Measurements from ENCODE around the gene MSX2.

The MSX2 gene

DNA sequence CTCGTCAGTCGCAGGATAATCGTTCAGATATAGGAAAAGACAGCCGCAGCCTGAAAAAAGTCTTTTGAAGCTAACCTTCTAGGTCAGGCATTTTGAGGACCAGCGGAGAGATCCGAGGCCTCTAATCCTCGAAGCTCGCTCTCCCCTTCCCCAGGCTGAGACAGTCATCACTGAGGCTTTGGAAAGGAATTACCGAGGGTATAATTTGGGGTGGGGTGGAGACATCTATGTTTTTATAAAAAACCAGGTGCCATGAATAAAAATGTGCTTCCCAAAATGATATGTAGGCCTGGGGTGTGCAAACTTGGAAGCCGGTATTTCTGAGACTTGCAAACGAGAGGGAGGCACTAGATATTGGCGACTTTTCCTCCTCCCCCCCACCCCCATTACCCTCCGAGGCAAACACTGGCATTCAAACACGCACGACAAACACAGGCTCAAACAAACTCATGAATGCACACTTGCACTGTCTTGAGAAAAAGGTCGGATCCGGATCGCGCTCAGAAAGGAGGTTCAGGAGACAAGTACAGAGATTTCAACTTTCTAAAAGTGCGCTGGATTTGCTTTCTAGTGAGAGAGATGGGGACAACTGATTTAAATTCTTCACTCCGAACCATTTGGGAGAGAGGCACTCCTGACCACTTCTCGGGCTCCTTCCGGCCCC lies 935 bp upstream of the MSX2 start:
- Mint-ChIP-seq H3K27me3 (peaks cover 18% of the 10 kb centered on the region), H3K27ac (no peak overlapping the region), H3K36me3 (no peaks in the 10 kb centered on the region), H3K9me3 (peaks cover 3% of the 10 kb centered on the region), H3K4me3 (no peak overlapping the region), H3K4me1 (peaks cover 4% of the 10 kb centered on the region)
- DNase-seq (ENCODE audit: low spot score in 2 of 2): no peak
- ATAC-seq (ENCODE audit: low read depth): no peak

DNA sequence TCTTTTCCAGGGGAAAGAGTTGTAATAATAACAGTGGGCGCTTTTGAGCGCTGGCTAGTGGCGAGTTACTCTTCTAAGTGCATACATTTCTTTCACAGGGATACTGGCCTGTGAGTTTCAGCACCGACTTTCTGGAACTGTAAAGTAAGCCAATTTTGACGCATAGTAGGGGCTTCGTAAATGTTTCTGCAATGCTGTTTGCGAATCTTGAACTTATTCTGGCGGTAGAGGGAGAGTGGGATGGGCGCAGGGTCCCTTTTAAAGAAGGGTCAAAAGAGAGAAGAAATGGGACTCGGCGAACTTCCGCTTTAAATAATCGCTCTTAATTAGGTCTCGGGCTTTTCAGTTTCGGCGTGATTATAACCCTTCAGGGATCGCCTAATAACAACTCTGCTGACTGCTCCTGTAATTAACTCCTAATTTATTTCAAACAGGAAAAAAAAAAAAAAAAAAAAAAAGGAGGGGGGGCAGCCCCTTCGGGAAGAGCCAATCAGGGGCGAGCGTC lies 351 bp upstream of the MSX2 start:
- DNase-seq (ENCODE audit: low spot score in 2 of 2): no peak
- ATAC-seq (ENCODE audit: low read depth): no peak
- Mint-ChIP-seq H3K4me1 (peaks cover 2% of the 10 kb centered on the region), H3K9me3 (peaks cover 3% of the 10 kb centered on the region), H3K36me3 (no peaks in the 10 kb centered on the region), H3K27me3 (peaks cover 15% of the 10 kb centered on the region), H3K27ac (no peak overlapping the region), H3K4me3 (no peak overlapping the region)

DNA sequence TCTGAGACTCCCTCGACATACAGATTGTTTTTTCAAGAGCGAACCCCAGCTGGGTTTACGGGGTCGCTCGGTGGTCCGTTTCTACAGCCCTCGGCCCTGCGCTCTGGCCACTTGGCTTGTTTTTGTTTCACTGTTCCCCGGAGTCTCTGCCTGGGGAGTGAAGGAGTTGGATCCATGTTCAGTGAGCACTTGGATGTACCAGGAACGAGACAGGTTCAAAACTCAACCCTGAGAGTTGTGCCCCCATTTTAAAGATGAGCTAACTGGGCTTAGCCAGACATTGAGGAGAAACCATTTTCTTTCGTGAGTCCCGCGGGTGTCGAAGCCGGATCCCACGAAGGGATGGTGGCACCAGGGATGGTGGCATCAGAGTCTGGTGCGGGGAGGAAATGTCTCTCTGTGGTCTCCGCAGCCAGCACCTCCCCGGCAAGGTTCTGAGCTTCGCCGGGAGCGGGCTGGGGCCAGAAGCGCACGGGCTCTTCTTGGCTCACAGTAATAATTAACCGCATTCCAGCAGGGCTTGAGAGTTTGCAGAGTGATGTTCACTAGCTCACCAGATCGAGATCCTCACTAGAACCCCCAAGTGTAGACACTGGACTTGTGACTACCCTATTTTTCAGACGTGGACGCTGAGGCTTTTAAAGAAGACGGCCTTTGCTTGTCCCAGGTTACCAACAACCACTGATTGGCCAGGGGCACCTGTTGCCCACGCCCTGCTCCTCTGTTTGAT lies 1.0 kb downstream of the MSX2 start:
- Mint-ChIP-seq H3K4me1 (peaks cover 2% of the 10 kb centered on the region), H3K27ac (no peak overlapping the region), H3K36me3 (no peaks in the 10 kb centered on the region), H3K9me3 (peaks cover 4% of the 10 kb centered on the region), H3K27me3 (peaks cover 14% of the 10 kb centered on the region), H3K4me3 (no peak overlapping the region)
- DNase-seq (ENCODE audit: low spot score in 2 of 2): no peak
- ATAC-seq (ENCODE audit: low read depth): no peak

DNA sequence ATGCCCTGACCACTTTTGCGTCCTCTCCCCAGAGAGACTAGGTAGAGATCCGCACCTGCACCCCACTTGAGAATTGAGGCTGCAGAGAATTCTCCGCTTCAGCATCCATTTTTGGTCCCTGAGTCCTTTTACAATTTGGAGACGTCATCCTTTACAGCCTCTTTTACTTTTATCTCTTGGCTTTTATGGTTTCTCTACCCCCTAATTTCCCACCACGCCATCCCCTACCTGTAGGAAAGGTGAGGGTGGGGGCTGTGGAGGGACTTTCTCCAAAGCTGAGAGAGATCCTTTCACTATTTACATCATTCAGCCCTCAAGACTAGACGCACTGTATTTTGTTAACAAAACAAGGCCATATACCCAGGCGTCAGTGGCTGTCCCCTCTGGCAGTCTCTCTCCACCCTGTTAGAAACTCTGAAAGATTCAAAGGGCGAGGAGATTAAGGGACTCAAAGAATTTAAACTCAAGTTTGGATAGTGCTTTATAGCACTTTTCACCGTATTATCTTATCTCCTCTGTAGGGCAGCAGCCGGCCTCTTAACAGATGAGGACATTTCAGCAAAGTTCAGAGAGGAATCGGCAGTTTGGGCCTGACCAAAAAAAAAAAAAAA lies 1.7 kb downstream of the MSX2 start:
- Mint-ChIP-seq H3K27me3 (peaks cover 15% of the 10 kb centered on the region), H3K27ac (no peak overlapping the region), H3K4me1 (peaks cover 2% of the 10 kb centered on the region), H3K9me3 (peaks cover 4% of the 10 kb centered on the region), H3K4me3 (no peak overlapping the region), H3K36me3 (no peaks in the 10 kb centered on the region)
- no peak for DNase-seq (ENCODE audit: low spot score in 2 of 2)
- ATAC-seq (ENCODE audit: low read depth): no peak

DNA sequence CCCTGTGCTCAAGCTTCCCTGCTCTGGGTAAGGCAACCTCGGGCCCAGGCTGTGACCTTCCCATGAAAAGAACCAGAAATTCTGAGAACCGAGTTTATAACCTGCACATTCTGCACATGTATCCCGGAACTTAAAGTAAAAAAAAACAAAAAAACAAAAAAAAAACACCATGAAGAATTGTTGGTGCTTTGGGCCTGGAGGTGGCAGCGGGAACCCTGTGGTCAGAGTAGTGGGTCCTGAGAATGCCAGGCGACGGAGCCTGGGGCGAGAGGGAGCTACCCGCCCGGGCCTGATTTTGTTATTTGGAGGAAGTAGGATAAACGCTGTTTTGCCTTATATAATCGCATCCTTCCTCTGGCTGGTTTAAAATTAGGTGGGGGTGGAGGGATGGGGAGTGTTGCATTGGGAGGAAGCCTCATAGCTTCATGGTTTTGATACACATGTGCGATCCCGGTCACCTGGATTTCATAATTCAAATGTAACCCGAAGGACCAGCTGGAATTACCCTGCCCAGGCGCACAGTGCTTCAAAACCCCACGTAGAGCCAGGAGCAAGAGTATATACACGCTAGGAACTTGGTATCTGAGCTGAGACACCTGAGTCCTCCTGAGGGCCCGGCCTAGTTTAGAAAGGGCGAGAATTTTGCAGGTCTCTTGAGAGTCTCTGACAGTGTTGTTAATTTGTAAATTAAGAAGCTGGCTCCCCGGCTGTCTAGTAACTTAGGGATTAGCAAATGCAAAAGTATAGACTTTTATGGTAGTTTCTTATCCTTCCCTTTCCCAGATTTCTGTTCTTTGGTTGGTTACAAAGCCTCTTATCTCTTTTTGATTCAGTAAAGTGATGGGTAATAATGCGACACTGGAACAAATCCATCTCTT lies 2.8 kb downstream of the MSX2 start:
- H3K27me3 Mint-ChIP-seq: peaks cover 15% of the 10 kb centered on the region
- H3K27ac Mint-ChIP-seq: no peak overlapping the region
- no peak for ATAC-seq (ENCODE audit: low read depth)
- no peak overlapping the region for H3K4me3 Mint-ChIP-seq
- H3K4me1 Mint-ChIP-seq: peaks cover 2% of the 10 kb centered on the region
- H3K36me3 Mint-ChIP-seq: no peaks in the 10 kb centered on the region
- DNase-seq (ENCODE audit: low spot score in 2 of 2): no peak
- H3K9me3 Mint-ChIP-seq: peaks cover 4% of the 10 kb centered on the region

DNA sequence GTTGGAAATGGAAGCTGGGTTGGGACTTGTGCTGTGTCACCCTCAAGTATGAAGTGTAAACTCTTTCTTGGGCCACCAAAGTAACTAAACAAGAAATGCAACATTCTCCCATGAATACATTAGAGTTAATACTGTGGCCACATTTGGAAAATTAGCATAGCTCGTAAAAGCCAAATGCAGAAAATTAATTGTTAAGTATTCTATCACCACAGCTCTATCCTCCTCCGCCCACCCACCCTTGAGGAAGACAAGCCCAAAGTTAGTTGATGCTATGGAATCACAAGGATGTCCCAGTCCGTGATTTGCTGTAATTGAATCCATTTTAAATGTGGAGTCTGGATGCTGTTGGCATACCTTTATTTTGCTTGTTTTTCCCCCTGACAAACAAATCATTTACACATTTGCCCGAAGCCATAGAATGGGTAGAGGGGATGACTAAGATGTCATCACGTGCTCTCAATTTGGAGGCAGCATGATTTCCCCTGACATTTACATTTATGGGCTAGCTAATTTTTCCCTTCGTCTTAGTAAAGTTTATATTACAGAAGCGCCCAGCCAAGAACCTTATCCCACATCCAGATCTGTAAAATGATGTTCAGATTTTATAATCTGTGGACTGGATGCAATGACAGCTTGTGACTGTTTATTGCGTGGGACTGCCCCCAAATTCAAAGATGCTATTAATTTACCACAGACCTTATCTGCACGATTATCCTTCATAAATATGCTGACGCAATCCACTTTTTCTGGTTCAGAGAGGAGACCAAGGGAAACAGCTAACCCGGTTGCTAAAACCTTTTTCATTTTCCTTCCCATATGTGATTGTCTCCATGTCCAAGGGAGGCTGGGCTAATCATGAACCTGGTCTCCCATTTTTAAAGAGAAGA lies 3.7 kb downstream of the MSX2 start:
- Mint-ChIP-seq H3K9me3 (peaks cover 4% of the 10 kb centered on the region), H3K27me3 (peaks cover 17% of the 10 kb centered on the region), H3K27ac (no peak overlapping the region), H3K4me3 (no peak overlapping the region), H3K36me3 (no peaks in the 10 kb centered on the region), H3K4me1 (peaks cover 2% of the 10 kb centered on the region)
- ATAC-seq (ENCODE audit: low read depth) (no peak), DNase-seq (ENCODE audit: low spot score in 2 of 2) (no peak)

DNA sequence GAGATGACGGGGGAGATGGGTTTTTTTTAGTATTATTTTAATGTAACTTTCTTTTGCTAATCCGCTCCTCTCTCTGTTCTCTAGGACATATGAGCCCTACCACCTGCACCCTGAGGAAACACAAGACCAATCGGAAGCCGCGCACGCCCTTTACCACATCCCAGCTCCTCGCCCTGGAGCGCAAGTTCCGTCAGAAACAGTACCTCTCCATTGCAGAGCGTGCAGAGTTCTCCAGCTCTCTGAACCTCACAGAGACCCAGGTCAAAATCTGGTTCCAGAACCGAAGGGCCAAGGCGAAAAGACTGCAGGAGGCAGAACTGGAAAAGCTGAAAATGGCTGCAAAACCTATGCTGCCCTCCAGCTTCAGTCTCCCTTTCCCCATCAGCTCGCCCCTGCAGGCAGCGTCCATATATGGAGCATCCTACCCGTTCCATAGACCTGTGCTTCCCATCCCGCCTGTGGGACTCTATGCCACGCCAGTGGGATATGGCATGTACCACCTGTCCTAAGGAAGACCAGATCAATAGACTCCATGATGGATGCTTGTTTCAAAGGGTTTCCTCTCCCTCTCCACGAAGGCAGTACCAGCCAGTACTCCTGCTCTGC lies 4.8 kb downstream of the MSX2 start:
- Mint-ChIP-seq H3K27me3 (peaks cover 15% of the 10 kb centered on the region), H3K4me3 (no peak overlapping the region), H3K36me3 (no peaks in the 10 kb centered on the region), H3K4me1 (no peaks in the 10 kb centered on the region), H3K27ac (no peak overlapping the region), H3K9me3 (peaks cover 1% of the 10 kb centered on the region)
- no peak for ATAC-seq (ENCODE audit: low read depth)
- no peak for DNase-seq (ENCODE audit: low spot score in 2 of 2)

DNA sequence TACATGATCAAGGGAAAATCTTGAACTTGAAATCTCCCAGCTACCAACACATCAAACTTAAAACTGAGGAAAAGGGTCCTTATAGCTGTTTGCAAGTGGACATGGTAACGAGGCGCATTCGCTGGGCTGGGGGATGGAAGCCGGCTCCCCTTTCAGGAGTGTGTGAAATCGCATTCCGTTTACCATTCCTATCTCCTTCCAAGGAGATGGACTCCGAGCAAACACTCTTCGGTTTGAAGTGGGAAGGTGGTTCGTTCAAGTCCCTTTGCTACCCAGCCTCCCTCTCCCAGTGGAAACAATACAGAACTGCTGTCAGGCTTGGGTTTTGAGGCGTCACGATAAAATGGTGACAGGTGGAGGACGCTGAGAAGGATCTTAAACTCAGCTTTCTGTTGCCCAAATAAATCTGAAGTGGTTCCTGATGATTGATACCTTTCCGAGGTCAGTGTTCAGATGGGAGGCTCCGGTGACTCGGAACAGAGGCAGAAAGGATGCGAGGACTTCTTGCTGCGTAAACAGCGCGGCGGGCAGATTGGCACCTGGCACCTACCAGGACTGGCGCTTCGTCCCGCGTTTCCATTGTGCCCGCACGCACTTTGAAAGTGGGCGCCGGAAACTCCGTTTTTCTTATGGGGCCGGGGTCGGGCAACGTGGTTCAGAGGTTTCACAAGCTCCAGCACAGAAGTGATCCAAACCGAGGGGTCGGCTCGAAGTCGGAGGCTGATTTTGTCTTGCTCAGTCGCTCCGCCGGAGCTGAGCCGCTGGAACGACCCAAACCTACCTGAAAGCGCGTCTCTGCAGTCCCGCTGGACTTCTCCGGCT lies 7.0 kb downstream of the MSX2 start:
- ATAC-seq (ENCODE audit: low read depth) (no peak), DNase-seq (ENCODE audit: low spot score in 2 of 2) (no peak)
- no peaks in the 10 kb centered on the region for H3K36me3 Mint-ChIP-seq
- H3K4me1 Mint-ChIP-seq: peaks cover 2% of the 10 kb centered on the region
- peaks cover 22% of the 10 kb centered on the region for H3K27me3 Mint-ChIP-seq
- H3K9me3 Mint-ChIP-seq: peaks cover 3% of the 10 kb centered on the region
- no peak overlapping the region for H3K4me3 Mint-ChIP-seq
- no peak overlapping the region for H3K27ac Mint-ChIP-seq

DNA sequence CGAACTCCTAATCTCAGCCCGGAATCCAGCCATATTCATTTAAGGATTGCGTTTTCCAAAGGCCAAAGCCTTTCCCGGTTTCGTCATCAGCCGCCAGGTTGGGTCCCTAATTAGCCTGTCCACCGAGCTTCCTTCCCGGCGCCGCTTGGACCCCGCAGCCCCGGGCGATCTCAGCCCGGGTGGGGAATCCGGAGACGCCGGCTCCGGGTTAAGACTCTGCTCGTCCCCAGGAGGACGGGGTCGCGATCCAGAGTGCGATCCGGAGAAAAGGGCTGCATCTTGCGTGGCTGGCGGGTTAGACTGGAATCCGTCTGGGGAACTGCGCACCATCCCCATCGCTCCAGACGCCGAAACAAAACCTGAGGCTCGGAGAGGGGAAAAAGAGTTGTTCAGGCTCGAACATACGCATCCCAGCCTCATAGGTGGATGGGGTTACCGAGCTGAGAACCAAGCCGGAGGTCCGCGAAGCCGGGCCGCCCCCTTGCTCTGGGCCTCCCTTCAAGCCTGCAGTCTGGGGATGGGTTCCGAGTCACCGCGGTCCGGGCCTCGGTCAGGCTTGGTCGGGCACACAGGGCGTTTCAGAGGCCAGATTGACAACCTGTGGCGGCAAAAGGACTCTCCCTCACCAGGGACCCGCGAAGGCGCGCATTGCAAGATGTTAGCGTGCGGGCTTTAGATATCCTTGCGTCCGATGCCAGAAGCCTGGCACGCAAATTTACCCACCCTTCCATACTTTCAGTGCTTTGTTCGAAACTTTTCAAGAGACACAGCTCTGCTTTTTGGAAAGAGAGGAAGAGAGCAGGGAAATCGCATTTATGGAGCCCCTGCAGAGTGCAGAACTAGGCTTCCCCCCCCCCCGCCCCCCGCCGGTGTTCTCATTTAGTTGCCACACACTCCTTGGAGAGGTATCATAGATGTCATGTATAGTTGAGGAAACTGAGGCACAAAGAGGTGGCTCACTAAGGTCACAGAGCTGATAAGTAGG lies 7.9 kb downstream of the MSX2 start:
- Mint-ChIP-seq H3K4me1 (peaks cover 2% of the 10 kb centered on the region), H3K9me3 (peaks cover 3% of the 10 kb centered on the region), H3K27ac (no peak overlapping the region), H3K36me3 (no peaks in the 10 kb centered on the region), H3K27me3 (peaks cover 22% of the 10 kb centered on the region), H3K4me3 (no peak overlapping the region)
- ATAC-seq (ENCODE audit: low read depth) (no peak), DNase-seq (ENCODE audit: low spot score in 2 of 2) (no peak)

DNA sequence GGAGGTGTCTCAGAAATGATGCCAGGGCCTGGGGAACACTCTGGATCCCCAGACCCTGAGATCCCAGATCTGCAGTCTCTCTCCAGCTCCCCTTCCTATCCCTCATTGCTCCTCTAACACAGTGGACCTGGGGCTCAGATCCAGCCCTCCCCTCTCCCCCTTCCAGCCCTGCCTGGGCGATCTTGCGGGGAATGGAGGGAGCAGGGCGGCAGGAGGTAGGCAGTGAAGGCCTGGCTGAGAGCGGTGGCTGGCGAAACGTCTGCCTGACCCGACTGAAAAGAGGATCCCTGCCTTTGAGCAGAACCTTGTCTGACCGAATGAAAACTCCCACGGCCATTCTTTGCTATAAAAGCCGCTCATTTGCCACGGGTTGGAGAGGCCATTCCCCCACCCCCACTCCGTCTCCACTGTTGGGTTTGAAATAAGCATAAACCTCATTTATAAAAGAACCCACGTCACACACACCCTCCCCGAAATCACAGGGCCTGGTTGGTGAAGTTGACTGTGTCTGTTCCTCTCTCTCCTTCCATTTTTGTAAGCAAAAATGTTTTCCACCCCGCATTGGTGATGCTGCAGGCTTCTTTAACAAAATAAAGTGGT lies 8.8 kb downstream of the MSX2 start:
- H3K4me1 Mint-ChIP-seq: peaks cover 2% of the 10 kb centered on the region
- H3K27ac Mint-ChIP-seq: no peak overlapping the region
- no peaks in the 10 kb centered on the region for H3K36me3 Mint-ChIP-seq
- no peak overlapping the region for H3K4me3 Mint-ChIP-seq
- H3K27me3 Mint-ChIP-seq: peaks cover 20% of the 10 kb centered on the region
- no peak for DNase-seq (ENCODE audit: low spot score in 2 of 2)
- peaks cover 3% of the 10 kb centered on the region for H3K9me3 Mint-ChIP-seq
- no peak for ATAC-seq (ENCODE audit: low read depth)

DNA sequence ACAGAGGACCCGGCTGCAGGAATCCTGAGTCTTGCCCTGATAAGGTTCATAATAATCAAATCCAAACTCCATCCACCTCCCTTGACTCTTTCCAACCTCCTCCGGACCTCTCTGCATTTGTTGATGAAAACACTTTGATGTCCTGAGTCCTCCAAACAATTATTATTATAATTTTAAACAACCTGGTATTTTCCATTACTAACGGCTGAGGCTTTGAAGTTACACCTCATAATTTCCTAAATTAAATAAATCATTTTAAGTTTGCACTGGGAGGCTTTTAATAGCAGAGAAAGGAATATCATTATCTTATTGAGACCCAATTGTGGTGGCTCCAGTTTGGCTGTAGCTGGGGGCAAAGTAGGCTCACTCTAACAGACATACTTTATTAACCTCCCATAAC lies 9.5 kb downstream of the MSX2 start:
- H3K36me3 Mint-ChIP-seq: no peaks in the 10 kb centered on the region
- H3K4me3 Mint-ChIP-seq: no peak overlapping the region
- no peak for DNase-seq (ENCODE audit: low spot score in 2 of 2)
- no peak overlapping the region for H3K27ac Mint-ChIP-seq
- no peak for ATAC-seq (ENCODE audit: low read depth)
- H3K4me1 Mint-ChIP-seq: peaks cover 2% of the 10 kb centered on the region
- H3K27me3 Mint-ChIP-seq: peaks cover 19% of the 10 kb centered on the region
- H3K9me3 Mint-ChIP-seq: peaks cover 3% of the 10 kb centered on the region
